Ammon's horn (tissue), 1 donor: ENCODE measurements around the gene CFAP77.

ENCODE experiments used
- DNase-seq: peaks from one replicate; pipeline ENCODE4 v3.0.0-alpha.2; 2016; ENCODE audit warnings: low spot score

Gene CFAP77

DNA sequence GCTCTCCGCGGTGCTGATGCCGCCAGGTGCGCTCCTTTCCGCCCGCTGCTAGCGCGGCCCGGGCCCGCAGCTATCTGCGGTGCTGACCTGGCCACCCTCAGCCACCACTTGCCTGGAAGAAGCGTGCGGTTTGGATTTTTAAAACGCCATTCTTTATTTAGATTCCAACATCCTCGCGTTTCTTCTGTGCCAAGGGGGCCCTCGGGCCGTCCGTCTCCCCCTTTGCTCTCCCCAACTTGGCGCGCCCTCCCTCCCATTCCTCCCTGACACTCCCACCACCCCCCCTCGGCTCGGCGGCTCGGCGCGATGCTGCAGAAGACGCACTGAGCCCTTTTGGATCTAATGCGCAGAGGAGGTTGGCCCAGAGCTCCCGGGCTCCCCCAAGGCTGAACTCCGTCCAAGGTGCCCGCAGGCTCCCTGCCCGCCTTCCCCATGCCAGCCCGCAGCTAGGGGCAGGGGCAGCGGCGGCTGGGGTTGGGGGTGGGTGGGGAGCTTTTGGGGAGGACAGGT lies 172.3 kb downstream of the CFAP77 start, which contains the start of gene BARHL1:
TSS of gene BARHL1 (plus strand) at position 331 of the 510 bp plus-strand sequence. CDS start 192 bp downstream, outside the sequence.
- no peak for DNase-seq

DNA sequence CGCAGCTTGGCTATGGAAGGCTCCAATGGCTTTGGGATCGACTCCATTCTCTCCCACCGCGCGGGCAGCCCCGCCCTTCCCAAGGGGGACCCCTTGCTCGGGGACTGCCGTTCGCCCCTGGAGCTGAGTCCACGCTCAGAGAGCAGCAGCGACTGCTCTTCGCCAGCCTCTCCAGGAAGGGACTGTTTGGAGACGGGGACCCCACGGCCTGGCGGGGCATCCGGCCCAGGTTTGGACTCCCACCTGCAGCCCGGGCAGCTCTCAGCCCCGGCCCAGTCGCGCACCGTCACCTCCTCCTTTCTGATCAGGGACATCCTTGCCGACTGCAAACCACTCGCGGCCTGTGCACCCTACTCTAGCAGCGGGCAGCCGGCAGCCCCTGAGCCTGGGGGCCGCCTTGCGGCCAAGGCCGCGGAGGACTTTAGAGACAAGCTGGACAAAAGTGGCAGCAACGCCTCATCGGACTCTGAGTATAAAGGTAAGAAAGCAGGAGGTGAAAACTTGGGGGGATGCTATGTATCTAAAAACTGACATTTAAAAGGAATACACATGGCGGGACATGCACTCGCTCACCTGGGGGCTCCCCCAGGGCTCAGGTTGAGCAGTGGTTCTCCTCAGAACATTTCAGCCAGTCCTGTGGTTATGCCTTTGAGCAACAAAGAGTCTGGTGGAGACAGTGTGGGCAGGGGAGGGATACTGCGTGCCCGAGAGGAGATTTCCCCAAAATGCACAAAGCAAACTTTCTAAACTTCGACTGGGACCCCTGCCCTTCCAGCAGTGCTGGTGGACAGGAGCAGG lies 173.0 kb downstream of the CFAP77 start:
- no peak for DNase-seq

- DNase-seq, result no peak
Measured at GRCh38 chr9:132583584-132584304, 173.7 kb downstream of the CFAP77 start.

GRCh38 chr9:132584601-132585560 lies 174.9 kb downstream of the CFAP77 start:
- no peak for DNase-seq

DNA sequence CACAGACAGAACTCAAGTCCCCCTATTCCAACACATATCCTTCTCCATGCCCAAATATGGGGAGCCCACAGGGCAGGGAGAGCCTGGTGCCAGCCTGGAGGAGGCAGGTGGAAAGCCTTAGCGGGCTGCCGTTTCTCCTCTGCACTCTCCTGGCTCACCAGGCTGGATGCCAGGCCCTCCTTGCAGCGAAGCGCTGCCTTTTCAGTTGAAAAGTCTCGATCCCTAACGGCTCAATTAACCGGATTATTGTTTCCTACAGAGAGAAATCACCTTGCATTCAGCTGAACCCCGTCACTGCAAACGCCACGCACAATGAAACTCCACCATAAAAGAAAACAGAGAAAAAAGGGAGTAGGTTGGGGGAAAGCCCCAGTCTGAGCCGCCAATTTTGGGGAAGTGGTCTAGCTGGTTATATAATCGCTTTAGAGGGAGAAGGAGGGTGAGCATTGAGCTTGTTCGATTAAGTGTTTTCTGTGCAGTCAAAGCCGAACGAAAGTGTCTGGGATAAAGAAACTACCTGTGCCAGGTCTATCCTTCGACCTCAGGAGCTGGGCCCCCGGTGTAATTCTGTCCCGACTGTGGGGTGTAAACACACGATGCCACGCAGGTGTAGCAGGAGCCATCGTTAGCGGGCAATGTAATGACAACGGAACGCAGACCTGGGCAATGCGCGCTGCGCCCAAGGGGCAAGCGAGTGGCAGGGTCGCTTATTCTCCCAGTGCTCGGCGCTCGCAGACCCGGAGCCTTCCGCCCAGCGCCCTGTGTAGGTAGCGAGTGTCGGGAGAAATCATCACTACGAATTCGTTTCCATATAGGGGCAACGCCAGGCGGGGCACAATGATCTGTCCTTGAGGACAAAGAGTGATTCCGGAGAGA lies 176.2 kb downstream of the CFAP77 start:
- DNase-seq, result no peak

- DNase-seq, result no peak
Measured at GRCh38 chr9:132586830-132587591, 177.0 kb downstream of the CFAP77 start.

DNA sequence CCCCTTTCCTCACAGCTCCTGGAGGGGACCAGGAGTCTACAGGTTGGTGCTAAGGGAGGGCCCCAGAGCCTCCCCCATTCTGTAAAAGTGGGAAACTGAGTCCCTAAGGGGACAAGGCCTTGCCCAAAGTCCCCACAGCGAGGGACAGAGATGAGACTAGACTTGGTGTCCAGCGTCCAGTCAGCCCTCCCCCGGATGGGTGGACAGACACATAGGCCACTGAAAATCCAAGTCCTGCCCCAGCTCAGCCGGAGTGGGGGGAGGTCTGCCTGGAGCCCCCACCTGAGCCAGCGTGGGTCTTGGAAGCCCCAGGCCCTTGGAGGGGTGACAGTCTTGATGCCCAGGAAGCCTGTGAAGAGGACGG lies 177.6 kb downstream of the CFAP77 start:
- DNase-seq, result no peak

- no peak for DNase-seq
Measured at GRCh38 chr9:132588098-132588497, 178.1 kb downstream of the CFAP77 start.

- DNase-seq, result no peak
Measured at GRCh38 chr9:132588501-132589147, 178.6 kb downstream of the CFAP77 start.

- no peak for DNase-seq
Measured at GRCh38 chr9:132589148-132590036, 179.4 kb downstream of the CFAP77 start.

DNA sequence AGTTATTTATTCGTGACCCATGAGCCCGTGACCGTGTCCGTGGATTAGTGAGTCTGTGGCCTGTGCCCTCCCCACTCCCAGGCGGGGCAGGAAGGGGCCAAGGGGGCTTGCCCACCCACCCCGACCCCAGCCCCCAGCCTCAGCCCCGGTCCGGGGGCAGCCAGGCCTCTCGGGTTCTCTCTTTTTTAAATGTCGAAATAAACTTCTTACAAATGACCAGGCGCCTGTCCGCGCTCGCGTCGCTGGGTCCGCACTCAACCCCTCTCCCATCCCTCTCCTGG lies 180.0 kb downstream of the CFAP77 start:
- DNase-seq, result no peak

- DNase-seq, result no peak
Measured at GRCh38 chr9:132590318-132591182, 180.5 kb downstream of the CFAP77 start.

- DNase-seq, result no peak
Measured at GRCh38 chr9:132591244-132591643, 181.2 kb downstream of the CFAP77 start.

DNA sequence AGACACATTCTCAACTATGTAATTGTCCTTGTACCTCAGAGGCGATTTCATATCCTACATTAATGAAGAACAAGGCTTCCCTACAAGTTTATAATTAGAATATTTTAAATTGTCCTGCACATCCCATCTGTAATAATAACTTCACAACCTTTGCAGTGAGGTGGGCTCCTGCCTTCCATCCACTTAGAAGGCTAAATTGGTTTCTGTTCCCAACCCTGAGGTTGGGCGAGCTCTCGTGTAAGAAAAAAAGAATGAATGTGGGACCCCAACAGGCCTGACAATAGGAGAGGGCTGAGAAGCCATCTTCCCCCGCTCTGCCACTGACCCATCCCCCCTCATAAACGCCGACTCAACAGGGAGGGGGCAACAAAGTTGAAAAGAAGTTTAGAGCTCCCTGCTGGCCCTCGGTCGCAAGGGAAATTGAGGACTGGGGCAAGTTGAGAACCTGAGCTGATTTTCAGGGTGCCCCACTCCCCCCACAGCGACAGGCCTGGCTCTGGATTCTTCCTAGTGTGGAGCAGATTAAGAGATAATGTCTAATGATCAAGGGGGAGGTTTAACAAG lies 181.8 kb downstream of the CFAP77 start:
- DNase-seq, result no peak

DNA sequence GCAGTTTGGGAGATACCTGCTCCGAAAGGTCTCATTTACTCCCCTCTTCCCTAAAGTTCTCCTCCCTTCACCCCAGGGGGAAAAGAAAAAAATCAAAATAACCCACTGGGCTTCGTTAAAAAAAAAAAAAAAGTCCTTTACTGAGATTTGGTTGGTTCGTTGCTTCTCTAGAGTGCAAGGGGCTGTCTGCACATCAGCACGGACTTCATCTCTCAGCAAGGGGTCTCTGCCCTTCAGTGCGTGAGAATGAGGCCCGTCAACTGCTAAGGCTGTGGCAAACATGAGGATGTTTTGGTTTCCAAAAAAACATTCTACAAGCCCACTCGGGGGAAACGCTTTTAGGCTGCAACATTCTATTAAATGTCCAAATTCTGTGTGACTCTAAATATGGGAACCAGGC lies 182.4 kb downstream of the CFAP77 start:
- DNase-seq, result no peak

GRCh38 chr9:132594412-132594811 lies 184.4 kb downstream of the CFAP77 start:
- no peak for DNase-seq

GRCh38 chr9:132595319-132595718 lies 185.3 kb downstream of the CFAP77 start:
- no peak for DNase-seq

DNA sequence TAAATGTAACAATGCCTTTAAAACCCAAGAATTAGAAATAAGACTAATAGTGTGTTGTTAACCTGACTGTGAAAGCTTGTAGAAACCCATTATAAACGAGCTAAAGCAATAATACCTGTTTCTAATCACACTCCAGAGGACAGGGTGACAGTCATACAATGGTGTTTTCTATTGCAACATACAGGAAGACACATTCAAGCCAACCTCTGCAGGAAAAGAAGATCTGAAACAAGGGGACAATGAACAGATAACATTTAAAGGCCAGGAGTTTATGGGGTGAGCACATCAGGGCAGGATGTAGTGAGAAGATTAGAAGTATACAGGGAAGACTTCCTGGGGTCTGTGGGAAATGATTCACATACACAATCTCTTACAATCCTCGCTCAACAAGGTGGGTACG lies 186.2 kb downstream of the CFAP77 start:
- no peak for DNase-seq
